HCT116 (cell line): Measurements from ENCODE around the gene TSR1. TPM values are rescaled to one million over a fixed set of nuclear protein-coding genes. Genes with fewer than 3 reads are reported as not detected.

ENCODE experiments used
- ATAC-seq: fragments of 200-7000 bp; cut with Tn5 transposase; 2 replicates; pipeline ENCODE4 v1.9.1; 2020; ENCODE audit warnings: mild to moderate bottlenecking, moderate library complexity
- BruUV-seq: library from RNA; stranded (reverse); fragments of 400-500 nt; replicated peaks from 2 replicates; lab custom pipeline; 2021; lab: Mats Ljungman, UMichigan
- CTCF ChIA-PET: fragments of 300-600 bp; sonication (Branson Sonifier 250); formaldehyde crosslinking; loops from one replicate; lab custom pipeline; 2021; ENCODE audit warnings: antibody characterized with exemption; lab: Charles Lee
- POLR2A ChIA-PET: fragments of 300-600, 350-600 bp; sonication (Branson Sonifier 250); formaldehyde crosslinking; loops from one replicate; lab custom pipeline; 2021; ENCODE audit warnings: antibody characterized with exemption; lab: Charles Lee
- RAD21 ChIA-PET, 2 experiments: fragments of 300-600 bp; sonication (Branson Sonifier 250); formaldehyde crosslinking; loops; one replicate each; lab custom pipeline; 2023; ENCODE audit warnings: low total read pairs in 2 of 2; ENCODE audit not compliant: uncharacterized antibody in 2 of 2, unreplicated experiment in 2 of 2, low non-redundant PET in 1 of 2; lab: Charles Lee
- DNase-seq: peaks from one replicate; pipeline ENCODE4 v3.0.0-alpha.2; 2010; ENCODE audit warnings: low read depth, low spot score
- H2AFZ ChIP-seq: fragments of 200-600 bp; shearing (Covaris generic), sonication (generic); 2 replicates; pipeline ENCODE4 v1.6.1; 2017; ENCODE audit warnings: low read depth, mixed run types, mixed read lengths, antibody characterized with exemption, low read length; ENCODE audit not compliant: poor library complexity, severe bottlenecking
- H3K27ac ChIP-seq: 2 replicates; pipeline ENCODE4 v1.5.1; 2012; ENCODE audit warnings: low read depth, low read length
- H3K27me3 ChIP-seq: fragments of 200-600 bp; sonication (generic); 2 replicates; pipeline ENCODE4 v1.6.1; 2016; ENCODE audit warnings: mixed run types, low read length, mixed read lengths; ENCODE audit not compliant: insufficient read depth
- H3K36me3 ChIP-seq, 2 experiments: fragments of 200-500 bp in 1 of 2; fragments of 200-600 bp in 1 of 2; sonication (Bioruptor generic) in 1 of 2; sonication (generic) in 1 of 2; 2 replicates each; pipeline versions ENCODE4 v1.5.1 to v1.6.1; 2014 to 2016; ENCODE audit warnings: low read length in 2 of 2, inconsistent platforms in 1 of 2, mixed read lengths in 1 of 2, mixed run types in 1 of 2; ENCODE audit not compliant: insufficient read depth in 2 of 2, control insufficient read depth in 1 of 2
- H3K4me1 ChIP-seq, 2 experiments: fragments of 200-600 bp in 1 of 2; sonication (generic) in 1 of 2; 2 replicates each; pipeline versions ENCODE4 v1.5.1 to v1.6.1; 2012 to 2017; ENCODE audit warnings: low read length in 2 of 2, inconsistent platforms in 1 of 2, mild to moderate bottlenecking in 1 of 2, mixed read lengths in 1 of 2, mixed run types in 1 of 2, moderate library complexity in 1 of 2; ENCODE audit not compliant: insufficient read depth in 2 of 2, control insufficient read depth in 1 of 2
- H3K4me2 ChIP-seq: fragments of 200-600 bp; sonication (generic); 2 replicates; pipeline ENCODE4 v1.6.1; 2017; ENCODE audit warnings: mixed run types, low read length, mixed read lengths
- H3K4me3 ChIP-seq, 2 experiments: fragments of 200-600 bp in 1 of 2; sonication (generic) in 1 of 2; replicated peaks in 1 of 2; 2 replicates each; pipeline ENCODE4 v1.5.1; 2011 to 2016; ENCODE audit warnings: low read length in 2 of 2, control low read depth in 1 of 2, low read depth in 1 of 2, mild to moderate bottlenecking in 1 of 2, mixed read lengths in 1 of 2, mixed run types in 1 of 2
- H3K79me2 ChIP-seq: fragments of 200-600 bp; sonication (generic); 2 replicates; pipeline ENCODE4 v1.6.1; 2017; ENCODE audit warnings: mild to moderate bottlenecking, mixed run types, low read length, moderate library complexity, mixed read lengths; ENCODE audit not compliant: insufficient read depth
- H3K9ac ChIP-seq: fragments of 200-600 bp; sonication (generic); 2 replicates; pipeline ENCODE4 v1.6.1; 2016; ENCODE audit warnings: low read length, mixed read lengths
- H3K9me2 ChIP-seq: fragments of 200-600 bp; sonication (generic), shearing (Covaris generic); 2 replicates; pipeline ENCODE4 v1.6.1; 2017; ENCODE audit warnings: mixed run types, mild to moderate bottlenecking, moderate library complexity; ENCODE audit not compliant: insufficient read depth
- H3K9me3 ChIP-seq, 2 experiments: fragments of 200-500 bp in 1 of 2; fragments of 200-600 bp in 1 of 2; sonication (Bioruptor generic) in 1 of 2; sonication (generic) in 1 of 2; 2 replicates each; pipeline ENCODE4 v1.6.1; 2014 to 2017; ENCODE audit warnings: low read length in 2 of 2, mixed read lengths in 2 of 2, inconsistent platforms in 1 of 2, low read depth in 1 of 2, mild to moderate bottlenecking in 1 of 2, mixed run types in 1 of 2, moderate library complexity in 1 of 2; ENCODE audit not compliant: control insufficient read depth in 1 of 2, insufficient read depth in 1 of 2
- H4K20me1 ChIP-seq: fragments of 200-600 bp; sonication (generic), shearing (Covaris generic); 2 replicates; pipeline ENCODE4 v1.6.1; 2017; ENCODE audit warnings: mixed run types, mild to moderate bottlenecking, moderate library complexity; ENCODE audit not compliant: insufficient read depth
- CBX3 ChIP-seq: IDR thresholded peaks from 2 replicates; pipeline ENCODE4 v1.6.1; 2012; ENCODE audit warnings: low read depth
- CEBPB ChIP-seq: IDR thresholded peaks from 2 replicates; pipeline ENCODE4 v1.6.1; 2012; ENCODE audit warnings: low read depth
- CTCF ChIP-seq, 3 experiments: fragments of 200-600 bp in 1 of 3; sonication (generic) in 1 of 3; IDR thresholded peaks in 2 of 3; conservative IDR thresholded peaks in 1 of 3; 2 replicates each; pipeline ENCODE4 v1.5.1; 2012 to 2017; ENCODE audit warnings: low read depth in 2 of 3, low read length in 2 of 3, antibody characterized with exemption in 1 of 3, borderline replicate concordance in 1 of 3, control low read depth in 1 of 3, mild to moderate bottlenecking in 1 of 3, mixed read lengths in 1 of 3, mixed run types in 1 of 3, moderate library complexity in 1 of 3; ENCODE audit not compliant: insufficient read depth in 1 of 3
- EGR1 ChIP-seq: IDR thresholded peaks from 2 replicates; pipeline ENCODE4 v1.6.1; 2012; ENCODE audit warnings: low read depth
- EZH2phosphoT487 ChIP-seq: fragments of 200-600 bp; IDR thresholded peaks from 2 replicates; pipeline ENCODE4 v1.6.1; 2018; ENCODE audit warnings: antibody characterized with exemption, borderline replicate concordance
- FOSL1 ChIP-seq: IDR thresholded peaks from 2 replicates; pipeline ENCODE4 v1.6.1; 2012; ENCODE audit warnings: low read depth
- JUND ChIP-seq: IDR thresholded peaks from 2 replicates; pipeline ENCODE4 v1.6.1; 2012
- POLR2A ChIP-seq: IDR thresholded peaks from 2 replicates; pipeline ENCODE4 v1.7.0; 2011; ENCODE audit warnings: borderline replicate concordance; ENCODE audit not compliant: insufficient read depth, insufficient read length; ENCODE audit errors: extremely low read depth
- SP1 ChIP-seq: IDR thresholded peaks from 2 replicates; pipeline ENCODE4 v1.6.1; 2012; ENCODE audit warnings: low read depth
- SRF ChIP-seq: IDR thresholded peaks from 2 replicates; pipeline ENCODE4 v1.6.1; 2012; ENCODE audit warnings: low read depth
- TCF7L2 ChIP-seq: IDR thresholded peaks from 2 replicates; pipeline ENCODE4 v1.7.0; 2011; ENCODE audit warnings: borderline replicate concordance, inconsistent platforms; ENCODE audit not compliant: insufficient read depth, insufficient read length; ENCODE audit errors: extremely low read depth
- YY1 ChIP-seq: IDR thresholded peaks from 2 replicates; pipeline ENCODE4 v1.6.1; 2011; ENCODE audit warnings: low read length, low read depth, moderate library complexity, mild to moderate bottlenecking; ENCODE audit not compliant: insufficient replicate concordance; ENCODE audit errors: extremely low read depth
- ZNF274 ChIP-seq: fragments of 200-500 bp; sonication (Bioruptor generic); IDR thresholded peaks from 2 replicates; pipeline ENCODE4 v1.6.1; 2014; ENCODE audit warnings: mild to moderate bottlenecking, low read depth, low read length, inconsistent platforms
- intact Hi-C: fragments of 100-400 bp; cut with micrococcal nuclease; formaldehyde crosslinking; loops from 2 replicates; pipeline ENCODE4 v1.10.0; 2022
- total RNA-seq: library from RNA; stranded (reverse); gene quantifications from one replicate; pipeline ENCODE4 v1.2.1, GENCODE V29; 2021; ENCODE audit not compliant: unreplicated experiment

Gene TSR1
- total RNA-seq, 1 experiment from 2014 or later: 77.2 TPM

- TF ChIP-seq SP1 (no peak), FOSL1 (no peak), CEBPB (no peak), EZH2phosphoT487 (no peak), CBX3 (no peak), SRF (no peak), EGR1 (no peak), POLR2A (no peak), TCF7L2 (no peak), JUND (no peak), CTCF (IDR thresholded peaks at IDR 0.05 in 2 of 3, conservative IDR thresholded peaks at IDR 0.05 in 1 of 3; ENCODE audit: borderline replicate concordance in 1 of 3, insufficient read depth in 1 of 3, low read depth in 2 of 3, low read length in 2 of 3) (no peak), ZNF274 (no peak), YY1 (no peak)
- Histone ChIP-seq H3K27ac (no peak overlapping the region), H3K4me2 (no peak overlapping the region), H3K79me2 (no peaks in the 10 kb centered on the region), H2AFZ (no peak overlapping the region), H3K9ac (no peak overlapping the region), H3K9me3 (no peaks in the 10 kb centered on the region), H3K36me3 (peaks cover 3 to 4% of the 10 kb centered on the region in 2 experiments; a peak in 3 of 4 replicates), H3K27me3 (no peaks in the 10 kb centered on the region), H3K4me3 (no peak overlapping the region), H4K20me1 (no peaks in the 10 kb centered on the region), H3K9me2 (no peaks in the 10 kb centered on the region), H3K4me1 (no peaks in the 10 kb centered on the region)
- DNase-seq (no peak), ATAC-seq (no peak)
- ChIA-PET CTCF (no interaction called here), RAD21 (no interaction called here), POLR2A (no interaction called here)
- no TSS peak for BruUV-seq
- intact Hi-C loops: no loop called here
These were observed 38.5 kb upstream of the TSR1 start for GRCh38 chr17:2374549-2375285.
